ENCODE results near the gene LINC01488. TPM values are rescaled to one million over a fixed set of nuclear protein-coding genes. Genes with fewer than 3 reads are reported as not detected.

Gene LINC01488
- total and polyA plus RNA-seq, 2 donors from 2014 or later, result not detected

GRCh38 chr11:69537855-69538640 is 56.6 kb downstream of the LINC01488 start:
- Histone ChIP-seq H3K9me3 (ENCODE audit: control insufficient read depth in 2 of 3, insufficient read depth in 1 of 3, low read length in 3 of 3) (no peaks in the 10 kb centered on the region), H3K4me3 (ENCODE audit: low read length in 3 of 3) (no peak overlapping the region), H3K27ac (ENCODE audit: low read depth in 2 of 2, low read length in 2 of 2) (no peak overlapping the region), H3K4me1 (ENCODE audit: control insufficient read depth in 2 of 3, insufficient read depth in 2 of 3, low read depth in 1 of 3, low read length in 3 of 3) (peaks cover 0 to 6% (median 0%) of the 10 kb centered on the region in 3 donors), H3K36me3 (ENCODE audit: control insufficient read depth in 2 of 3, insufficient read depth in 3 of 3, low read length in 3 of 3) (no peaks in the 10 kb centered on the region), H3K9ac (ENCODE audit: low read length in 3 of 3) (no peak overlapping the region), H3K27me3 (ENCODE audit: control insufficient read depth, insufficient read depth, low read length) (no peaks in the 10 kb centered on the region)
- no peak for TF ChIP-seq CTCF (IDR thresholded peaks at IDR 0.05; ENCODE audit: borderline replicate concordance, extremely low read depth, insufficient read depth)
- DNase-seq (no peak), FAIRE-seq (no peak)
- intact Hi-C loops (cut with DNase I), result no loop called here

GRCh38 chr11:69538854-69539253 is 57.4 kb downstream of the LINC01488 start:
- TF ChIP-seq CTCF (IDR thresholded peaks at IDR 0.05; ENCODE audit: borderline replicate concordance, extremely low read depth, insufficient read depth), result no peak
- no peaks in the 10 kb centered on the region for H3K27me3 ChIP-seq (ENCODE audit: control insufficient read depth, insufficient read depth, low read length)
- H3K36me3 ChIP-seq (ENCODE audit: control insufficient read depth in 2 of 3, insufficient read depth in 3 of 3, low read length in 3 of 3), result no peaks in the 10 kb centered on the region
- intact Hi-C loops (cut with DNase I), result no loop called here
- H3K9ac ChIP-seq (ENCODE audit: low read length in 3 of 3), result no peak overlapping the region
- peak in 1 of 5 donors; percentile 34 for DNase-seq
- H3K4me3 ChIP-seq (ENCODE audit: low read length in 3 of 3), result no peak overlapping the region
- peaks cover 0 to 6% (median 0%) of the 10 kb centered on the region in 3 donors for H3K4me1 ChIP-seq (ENCODE audit: control insufficient read depth in 2 of 3, insufficient read depth in 2 of 3, low read depth in 1 of 3, low read length in 3 of 3)
- FAIRE-seq, result no peak
- H3K9me3 ChIP-seq (ENCODE audit: control insufficient read depth in 2 of 3, insufficient read depth in 1 of 3, low read length in 3 of 3), result no peaks in the 10 kb centered on the region
- H3K27ac ChIP-seq (ENCODE audit: low read depth in 2 of 2, low read length in 2 of 2), result no peak overlapping the region

- intact Hi-C loops (cut with DNase I), result no loop called here
- H3K27me3 ChIP-seq (ENCODE audit: control insufficient read depth, insufficient read depth, low read length), result no peaks in the 10 kb centered on the region
Observed at GRCh38 chr11:69539416-69540117, 58.1 kb downstream of the LINC01488 start.

More at GRCh38 chr11:69539416-69540117, 58.1 kb downstream of the LINC01488 start:
- Histone ChIP-seq H3K27ac (ENCODE audit: low read depth in 2 of 2, low read length in 2 of 2) (peak overlapping the region; percentile 66 to 72), H3K9me3 (ENCODE audit: control insufficient read depth in 2 of 3, insufficient read depth in 1 of 3, low read length in 3 of 3) (no peaks in the 10 kb centered on the region), H3K4me3 (ENCODE audit: low read length in 3 of 3) (no peak overlapping the region), H3K4me1 (ENCODE audit: control insufficient read depth in 2 of 3, insufficient read depth in 2 of 3, low read depth in 1 of 3, low read length in 3 of 3) (peaks cover 0 to 6% (median 0%) of the 10 kb centered on the region in 3 donors), H3K9ac (ENCODE audit: low read length in 3 of 3) (peak overlapping the region in 1 of 3 donors; percentile 5), H3K36me3 (ENCODE audit: control insufficient read depth in 2 of 3, insufficient read depth in 3 of 3, low read length in 3 of 3) (no peaks in the 10 kb centered on the region)
- DNase-seq (peak in 4 of 5 donors; percentile 23 to 61 (median 34)), FAIRE-seq (no peak)
- TF ChIP-seq CTCF (IDR thresholded peaks at IDR 0.05; ENCODE audit: borderline replicate concordance, extremely low read depth, insufficient read depth), result no peak
